ENCODE measurements around the gene SLC25A22.

The SLC25A22 gene

GRCh38 chr11:742571-743201 lies 55.4 kb downstream of the SLC25A22 start:
- no peak for DNase-seq

GRCh38 chr11:742156-742546 lies 55.9 kb downstream of the SLC25A22 start:
- DNase-seq: no peak

Data from NCI-H69 (cell line).